ENCODE data around the gene CDPF1. TPM values are rescaled to one million over a fixed set of nuclear protein-coding genes. Genes with fewer than 3 reads are reported as not detected.

Gene CDPF1
- total RNA-seq, 1 experiment from 2014 or later = 11.2 TPM

DNA sequence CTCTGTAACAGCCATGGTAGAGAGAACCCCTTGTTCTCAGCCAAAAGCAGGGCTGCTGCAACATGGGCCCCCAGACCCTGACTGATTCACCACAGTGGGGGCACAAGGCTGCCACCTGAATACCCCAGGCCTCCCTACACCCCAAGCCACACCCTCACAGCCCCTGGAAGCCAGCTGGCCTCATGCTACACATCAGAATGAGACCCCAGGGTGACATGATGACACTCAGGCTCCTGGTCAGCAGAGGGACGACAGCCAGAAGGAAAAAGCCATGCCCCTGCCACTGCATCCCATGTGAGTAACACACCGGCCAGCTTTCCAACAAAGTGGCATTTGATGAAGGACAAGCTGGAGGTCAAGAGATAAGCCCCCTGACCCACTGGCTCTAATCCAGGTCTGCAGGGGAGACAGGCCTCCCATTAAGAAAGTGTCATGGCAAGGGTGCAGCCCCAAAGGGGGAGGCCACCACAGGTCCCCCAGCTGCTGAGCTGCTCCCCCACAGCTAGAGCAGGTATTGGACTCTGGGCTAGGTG lies 2.6 kb downstream of the CDPF1 start:
- BruUV-seq (replicated peaks) = no TSS peak

DNA sequence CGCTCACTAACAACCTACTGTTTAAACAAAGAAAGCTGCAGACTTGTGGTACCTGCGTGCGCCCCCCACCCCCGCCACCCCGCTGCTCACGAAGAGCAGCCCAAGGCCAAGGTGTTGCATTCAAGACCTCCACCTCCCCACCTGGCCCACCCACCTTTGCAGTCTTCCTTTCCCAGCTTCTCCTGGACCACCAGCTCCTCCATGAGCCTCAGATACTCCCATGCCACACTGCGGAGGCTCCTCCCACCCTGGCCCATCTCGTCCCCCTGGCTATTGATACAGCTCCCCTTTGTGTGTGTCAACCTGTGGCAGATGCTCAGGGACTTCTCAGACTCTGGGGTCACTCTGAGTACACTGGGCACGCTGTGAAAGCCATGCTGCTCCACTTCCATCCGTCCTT lies 3.9 kb downstream of the CDPF1 start:
- BruUV-seq (replicated peaks) = no TSS peak
- ChIA-PET POLR2A (no interaction called here), CTCF (no interaction called here)
- H3K27me3 ChIP-seq (ENCODE audit: control insufficient read depth, insufficient read depth, low read length) = no peaks in the 10 kb centered on the region
- TF ChIP-seq SIN3A (IDR thresholded peaks at IDR 0.05; ENCODE audit: borderline replicate concordance, insufficient read depth, low read depth, low read length) = no peak
- TF ChIP-seq TCF7L2 (IDR thresholded peaks at IDR 0.05; ENCODE audit: low read depth, low read length) = no peak
- TF ChIP-seq, protein P1, sequence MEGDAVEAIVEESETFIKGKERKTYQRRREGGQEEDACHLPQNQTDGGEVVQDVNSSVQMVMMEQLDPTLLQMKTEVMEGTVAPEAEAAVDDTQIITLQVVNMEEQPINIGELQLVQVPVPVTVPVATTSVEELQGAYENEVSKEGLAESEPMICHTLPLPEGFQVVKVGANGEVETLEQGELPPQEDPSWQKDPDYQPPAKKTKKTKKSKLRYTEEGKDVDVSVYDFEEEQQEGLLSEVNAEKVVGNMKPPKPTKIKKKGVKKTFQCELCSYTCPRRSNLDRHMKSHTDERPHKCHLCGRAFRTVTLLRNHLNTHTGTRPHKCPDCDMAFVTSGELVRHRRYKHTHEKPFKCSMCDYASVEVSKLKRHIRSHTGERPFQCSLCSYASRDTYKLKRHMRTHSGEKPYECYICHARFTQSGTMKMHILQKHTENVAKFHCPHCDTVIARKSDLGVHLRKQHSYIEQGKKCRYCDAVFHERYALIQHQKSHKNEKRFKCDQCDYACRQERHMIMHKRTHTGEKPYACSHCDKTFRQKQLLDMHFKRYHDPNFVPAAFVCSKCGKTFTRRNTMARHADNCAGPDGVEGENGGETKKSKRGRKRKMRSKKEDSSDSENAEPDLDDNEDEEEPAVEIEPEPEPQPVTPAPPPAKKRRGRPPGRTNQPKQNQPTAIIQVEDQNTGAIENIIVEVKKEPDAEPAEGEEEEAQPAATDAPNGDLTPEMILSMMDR (IDR thresholded peaks at IDR 0.05) = no peak
- TF ChIP-seq REST (IDR thresholded peaks at IDR 0.05; ENCODE audit: insufficient read depth in 1 of 2, low read depth in 2 of 2, low read length in 1 of 2) = no peak
- no peak for TF ChIP-seq POLR2AphosphoS5 (IDR thresholded peaks at IDR 0.05; ENCODE audit: low read depth, low read length)
- H3K9me3 ChIP-seq (ENCODE audit: control insufficient read depth, insufficient read depth, low read depth, low read length) = no peaks in the 10 kb centered on the region
- H3K4me3 ChIP-seq (ENCODE audit: low read depth in 2 of 2, low read length in 2 of 2) = no peak overlapping the region
- in situ Hi-C loops (cut with HindIII; ENCODE audit: low pct_unique_long_range_greater_than_20kb, low sequenced_read_pairs) = no loop called here
- H3K36me3 ChIP-seq (ENCODE audit: control insufficient read depth, insufficient read depth, low read length) = no peaks in the 10 kb centered on the region
- H3K27ac ChIP-seq (ENCODE audit: low read length) = no peak overlapping the region
- H3K4me1 ChIP-seq (ENCODE audit: control insufficient read depth, insufficient read depth, low read length) = peaks cover under 1% of the 10 kb centered on the region; the same call in 1 of the 2 replicates
- ATAC-seq (no peak), DNase-seq (ENCODE audit: low read depth, low spot score) (no peak)
- intact Hi-C loops (cut with micrococcal nuclease; ENCODE audit: unreplicated experiment) = no loop called here

More for the DNA sequence above, 2.6 kb downstream of the CDPF1 start:
- POLR2A ChIA-PET = no interaction called here
- no peak for TF ChIP-seq SIN3A (IDR thresholded peaks at IDR 0.05; ENCODE audit: borderline replicate concordance, insufficient read depth, low read depth, low read length)
- TF ChIP-seq TCF7L2 (IDR thresholded peaks at IDR 0.05; ENCODE audit: low read depth, low read length) = no peak
- no peak for TF ChIP-seq POLR2AphosphoS5 (IDR thresholded peaks at IDR 0.05; ENCODE audit: low read depth, low read length)
- TF ChIP-seq, protein P1 (IDR thresholded peaks at IDR 0.05) = no peak
- DNase-seq (ENCODE audit: low read depth, low spot score) = no peak
- Histone ChIP-seq H3K4me3 (ENCODE audit: low read depth in 2 of 2, low read length in 2 of 2) (no peak overlapping the region), H3K4me1 (ENCODE audit: control insufficient read depth, insufficient read depth, low read length) (peaks cover 7% of the 10 kb centered on the region; the same call in 1 of the 2 replicates), H3K9me3 (ENCODE audit: control insufficient read depth, insufficient read depth, low read depth, low read length) (no peaks in the 10 kb centered on the region), H3K27me3 (ENCODE audit: control insufficient read depth, insufficient read depth, low read length) (no peaks in the 10 kb centered on the region), H3K27ac (ENCODE audit: low read length) (no peak overlapping the region), H3K36me3 (ENCODE audit: control insufficient read depth, insufficient read depth, low read length) (no peaks in the 10 kb centered on the region)
- CTCF ChIA-PET = no interaction called here
- ATAC-seq = no peak
- intact Hi-C loops (cut with micrococcal nuclease; ENCODE audit: unreplicated experiment) (no loop called here), in situ Hi-C loops (cut with HindIII; ENCODE audit: low pct_unique_long_range_greater_than_20kb, low sequenced_read_pairs) (no loop called here)

All from Panc1 (cell line).